ENCODE data around the gene PPP2R3A. TPM values are rescaled to one million over a fixed set of nuclear protein-coding genes. Genes with fewer than 3 reads are reported as not detected.

Gene PPP2R3A
- total and polyA plus RNA-seq, 7 donors, result 4.0 to 49.0 (median 32.9) TPM

DNA sequence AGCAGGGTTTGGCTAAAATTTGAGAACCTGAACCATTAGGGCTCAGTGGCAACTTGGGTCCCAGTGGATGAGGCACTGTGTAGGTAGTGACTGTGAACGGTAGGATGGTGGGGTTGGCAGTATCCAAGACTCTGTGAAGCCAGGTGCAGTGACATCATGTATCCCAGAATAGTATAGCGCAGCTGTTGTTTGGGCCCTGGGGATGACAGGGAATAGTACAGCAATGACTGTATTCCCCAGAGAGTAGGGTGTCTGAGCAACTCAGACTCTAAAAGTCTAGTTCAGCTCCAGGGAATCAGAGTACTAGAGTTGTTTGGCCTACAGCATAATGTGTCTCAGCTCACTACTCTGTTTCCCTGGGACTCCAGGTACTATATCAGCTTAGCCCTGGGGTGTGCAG is 20.7 kb upstream of the PPP2R3A start:
- no peaks in the 10 kb centered on the region for H3K36me3 ChIP-seq
- no peak overlapping the region for H3K4me3 ChIP-seq
- no peaks in the 10 kb centered on the region for H3K4me1 ChIP-seq
- TF ChIP-seq EP300 (IDR thresholded peaks at IDR 0.05) (no peak), POLR2AphosphoS5 (IDR thresholded peaks at IDR 0.05) (no peak), POLR2A (IDR thresholded peaks at IDR 0.05) (no peak)
- TF ChIP-seq, protein P1, sequence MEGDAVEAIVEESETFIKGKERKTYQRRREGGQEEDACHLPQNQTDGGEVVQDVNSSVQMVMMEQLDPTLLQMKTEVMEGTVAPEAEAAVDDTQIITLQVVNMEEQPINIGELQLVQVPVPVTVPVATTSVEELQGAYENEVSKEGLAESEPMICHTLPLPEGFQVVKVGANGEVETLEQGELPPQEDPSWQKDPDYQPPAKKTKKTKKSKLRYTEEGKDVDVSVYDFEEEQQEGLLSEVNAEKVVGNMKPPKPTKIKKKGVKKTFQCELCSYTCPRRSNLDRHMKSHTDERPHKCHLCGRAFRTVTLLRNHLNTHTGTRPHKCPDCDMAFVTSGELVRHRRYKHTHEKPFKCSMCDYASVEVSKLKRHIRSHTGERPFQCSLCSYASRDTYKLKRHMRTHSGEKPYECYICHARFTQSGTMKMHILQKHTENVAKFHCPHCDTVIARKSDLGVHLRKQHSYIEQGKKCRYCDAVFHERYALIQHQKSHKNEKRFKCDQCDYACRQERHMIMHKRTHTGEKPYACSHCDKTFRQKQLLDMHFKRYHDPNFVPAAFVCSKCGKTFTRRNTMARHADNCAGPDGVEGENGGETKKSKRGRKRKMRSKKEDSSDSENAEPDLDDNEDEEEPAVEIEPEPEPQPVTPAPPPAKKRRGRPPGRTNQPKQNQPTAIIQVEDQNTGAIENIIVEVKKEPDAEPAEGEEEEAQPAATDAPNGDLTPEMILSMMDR (IDR thresholded peaks at IDR 0.05), result no peak
- no peaks in the 10 kb centered on the region for H3K9me3 ChIP-seq
- H3K27me3 ChIP-seq, result no peaks in the 10 kb centered on the region
- H3K27ac ChIP-seq, result no peak overlapping the region
- DNase-seq, result no peak
- WGBS, 2 donors, result 79 to 90% methylated on average over 2 of the region's 2 CpGs
- intact Hi-C loops (cut with DNase I), result no loop called here

DNA sequence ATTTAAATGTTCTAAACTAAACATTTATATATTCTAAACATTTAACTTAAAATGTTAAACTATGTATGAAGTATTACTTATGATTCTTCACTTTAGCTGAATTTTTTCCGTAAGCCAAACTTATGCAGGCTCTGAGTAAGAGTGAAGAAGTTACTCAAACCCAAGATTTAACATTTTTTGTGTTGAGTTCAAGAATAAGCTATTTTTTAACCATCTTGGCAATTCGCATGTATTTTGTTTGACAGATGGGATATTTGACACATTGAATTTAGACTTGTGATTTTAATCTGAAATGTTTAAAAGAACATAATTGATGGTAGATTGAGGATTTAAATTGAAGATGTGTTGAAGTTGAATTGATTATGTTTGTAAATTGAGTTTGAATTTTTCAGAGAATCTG is 14.6 kb upstream of the PPP2R3A start:
- Histone ChIP-seq H3K9me3 (no peaks in the 10 kb centered on the region), H3K36me3 (no peaks in the 10 kb centered on the region), H3K27me3 (no peaks in the 10 kb centered on the region), H3K4me1 (no peaks in the 10 kb centered on the region), H3K4me3 (no peak overlapping the region), H3K27ac (no peak overlapping the region)
- WGBS, 2 donors, result 78 to 84% methylated on average over 2 of the region's 2 CpGs
- intact Hi-C loops (cut with DNase I), result no loop called here
- DNase-seq, result no peak
- TF ChIP-seq, protein P1 (IDR thresholded peaks at IDR 0.05), result no peak
- TF ChIP-seq POLR2A (IDR thresholded peaks at IDR 0.05) (no peak), EP300 (IDR thresholded peaks at IDR 0.05) (no peak), POLR2AphosphoS5 (IDR thresholded peaks at IDR 0.05) (no peak)

DNA sequence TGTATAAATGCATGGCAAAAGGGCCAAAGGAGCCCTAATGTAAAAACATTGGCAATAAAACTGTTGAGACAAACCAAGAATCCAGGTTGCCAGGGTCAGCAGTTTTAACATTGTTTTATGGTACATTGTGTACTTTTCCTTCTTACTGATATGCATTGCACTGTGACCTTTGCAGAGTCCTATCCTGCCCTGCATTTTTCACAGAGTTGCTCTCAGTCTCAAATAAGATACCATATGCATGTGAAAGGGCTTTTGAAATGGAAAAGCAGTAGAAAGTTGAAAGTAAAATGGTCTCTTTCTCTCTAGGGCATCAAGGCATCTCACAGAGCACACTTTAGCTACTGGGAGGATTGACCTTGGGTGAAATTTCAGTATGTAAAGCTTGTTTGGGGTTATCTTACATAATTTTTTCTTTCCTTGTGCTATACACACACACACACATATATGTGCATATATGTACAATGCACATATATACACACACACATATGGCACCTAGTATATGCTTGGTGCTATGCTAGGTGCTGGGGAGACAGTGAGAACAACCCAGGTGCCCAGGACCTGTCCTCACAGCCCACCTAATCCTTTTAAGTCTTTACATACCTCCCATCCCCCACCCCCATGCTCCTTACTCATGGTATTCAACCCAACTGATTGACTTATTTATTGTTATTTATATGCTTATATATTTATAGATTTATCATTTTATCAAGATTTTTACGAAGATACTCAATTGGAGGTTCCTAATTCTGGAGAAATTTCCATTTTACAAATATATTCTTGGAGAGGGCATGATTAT is 1.2 kb upstream of the PPP2R3A start:
- no peak for TF ChIP-seq POLR2A (IDR thresholded peaks at IDR 0.05)
- TF ChIP-seq EP300 (IDR thresholded peaks at IDR 0.05), result no peak
- TF ChIP-seq, protein P1 (IDR thresholded peaks at IDR 0.05), result no peak
- TF ChIP-seq POLR2AphosphoS5 (IDR thresholded peaks at IDR 0.05), result no peak
- Histone ChIP-seq H3K4me3 (no peak overlapping the region), H3K4me1 (peaks cover 0 to 27% (median 24%) of the 10 kb centered on the region in 4 donors), H3K9me3 (peaks cover 0 to 5% (median under 1%) of the 10 kb centered on the region in 4 donors), H3K36me3 (no peaks in the 10 kb centered on the region), H3K27me3 (no peaks in the 10 kb centered on the region), H3K27ac (peak overlapping the region in 3 of 4 donors; percentile 94 to 97 (median 95))
- 88 to 91% methylated on average over 1 of the region's 1 CpG for WGBS, 2 donors
- DNase-seq, result no peak
- intact Hi-C loops (cut with DNase I), result no loop called here

GRCh38 chr3:135965129-135965505 is 411 bp upstream of the PPP2R3A start:
- H3K9me3 ChIP-seq, result peaks cover 0 to 3% (median 0%) of the 10 kb centered on the region in 4 donors
- no peaks in the 10 kb centered on the region for H3K36me3 ChIP-seq
- no peaks in the 10 kb centered on the region for H3K27me3 ChIP-seq
- intact Hi-C loops (cut with DNase I), result loop anchor here (5.0 kb wide), 4 partner anchors 38 to 287 kb away; partner anchors contain the start of genes MSL2 and PCCB
- DNase-seq, result no peak
- peaks cover 0 to 34% (median 32%) of the 10 kb centered on the region in 4 donors for H3K4me1 ChIP-seq
- H3K4me3 ChIP-seq, result peak overlapping the region; percentile 68 to 81 (median 76)
- WGBS, 2 donors, result 10 to 16% methylated on average over 16 of the region's 16 CpGs
- H3K27ac ChIP-seq, result peak overlapping the region; percentile 94 to 97 (median 96)
- TF ChIP-seq POLR2A (IDR thresholded peaks at IDR 0.05) (no peak), EP300 (IDR thresholded peaks at IDR 0.05) (no peak), POLR2AphosphoS5 (IDR thresholded peaks at IDR 0.05) (no peak)
- TF ChIP-seq, protein P1 (IDR thresholded peaks at IDR 0.05), result no peak
